T-helper 2 cell treated with Interferon-gamma antibody and Interleukin-4, amounts not matched to agents 5 μg/mL and 100 μg/mL, for 36 hours (primary cell): ENCODE measurements around the gene PDZRN3.

Experiments used
- DNase-seq: peaks from one replicate; pipeline ENCODE4 v3.0.0; 2021; ENCODE audit warnings: low spot score
- H3K27ac Mint-ChIP-seq: one replicate; pipeline ENCODE4 v1.8.0; 2021; ENCODE audit warnings: mild to moderate bottlenecking, mixed read lengths
- H3K27me3 Mint-ChIP-seq: one replicate; pipeline ENCODE4 v1.8.0; 2021; ENCODE audit warnings: low read depth, mixed read lengths
- H3K36me3 Mint-ChIP-seq: one replicate; pipeline ENCODE4 v1.8.0; 2021; ENCODE audit warnings: low read depth, mixed read lengths
- H3K4me1 Mint-ChIP-seq: one replicate; pipeline ENCODE4 v1.8.0; 2021; ENCODE audit warnings: low read depth, mixed read lengths
- H3K4me3 Mint-ChIP-seq: one replicate; pipeline ENCODE4 v1.8.0; 2022; ENCODE audit warnings: mild to moderate bottlenecking, moderate library complexity, mixed read lengths
- H3K9me3 Mint-ChIP-seq: one replicate; pipeline ENCODE4 v1.8.0; 2021; ENCODE audit warnings: mixed read lengths

The PDZRN3 gene

DNA sequence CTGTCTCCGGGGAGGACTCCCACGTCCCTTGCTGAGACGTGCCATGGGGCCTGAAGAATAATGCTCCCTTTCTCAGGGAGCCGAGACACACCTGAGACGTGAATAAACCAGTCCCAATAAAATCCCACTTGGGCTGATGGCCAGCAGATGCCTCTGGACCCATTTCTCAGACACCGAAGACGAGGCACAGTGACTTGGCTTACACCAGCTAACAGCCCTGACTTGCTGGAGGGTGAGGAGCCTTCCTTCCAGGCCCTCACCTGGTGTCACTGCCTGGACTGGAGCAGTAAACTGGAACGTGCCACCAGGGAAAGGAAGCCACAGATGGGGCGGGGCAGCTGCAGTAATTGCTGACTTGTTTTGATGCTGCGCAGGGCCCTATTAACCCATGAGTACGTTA, 189.7 kb downstream of the PDZRN3 start:
- no peak overlapping the region for H3K4me3 Mint-ChIP-seq
- no peaks in the 10 kb centered on the region for H3K36me3 Mint-ChIP-seq
- no peak for DNase-seq
- H3K27me3 Mint-ChIP-seq = no peaks in the 10 kb centered on the region
- no peaks in the 10 kb centered on the region for H3K9me3 Mint-ChIP-seq
- H3K4me1 Mint-ChIP-seq = no peaks in the 10 kb centered on the region
- H3K27ac Mint-ChIP-seq = no peak overlapping the region

DNA sequence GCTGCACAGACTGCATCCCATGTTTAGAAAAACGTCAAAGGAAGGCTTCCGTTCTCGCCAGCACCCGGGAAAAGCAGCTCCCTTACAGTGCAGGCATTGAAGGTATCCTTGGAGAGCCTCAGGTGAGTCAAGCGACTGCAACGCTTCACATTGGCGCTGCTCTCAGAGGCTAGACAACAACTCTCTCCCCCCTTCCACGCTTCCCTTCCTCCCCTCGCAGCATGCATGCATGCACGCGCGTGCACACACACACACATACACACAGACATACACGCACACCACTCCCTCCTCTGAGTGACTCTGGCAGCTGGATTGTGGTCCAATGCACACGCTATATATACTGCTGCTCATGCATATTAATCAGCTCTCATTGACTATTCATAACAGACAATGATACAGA, 191.1 kb downstream of the PDZRN3 start:
- no peaks in the 10 kb centered on the region for H3K27me3 Mint-ChIP-seq
- no peak for DNase-seq
- H3K27ac Mint-ChIP-seq = no peak overlapping the region
- no peak overlapping the region for H3K4me3 Mint-ChIP-seq
- H3K36me3 Mint-ChIP-seq = no peaks in the 10 kb centered on the region
- H3K4me1 Mint-ChIP-seq = no peaks in the 10 kb centered on the region
- no peaks in the 10 kb centered on the region for H3K9me3 Mint-ChIP-seq

DNA sequence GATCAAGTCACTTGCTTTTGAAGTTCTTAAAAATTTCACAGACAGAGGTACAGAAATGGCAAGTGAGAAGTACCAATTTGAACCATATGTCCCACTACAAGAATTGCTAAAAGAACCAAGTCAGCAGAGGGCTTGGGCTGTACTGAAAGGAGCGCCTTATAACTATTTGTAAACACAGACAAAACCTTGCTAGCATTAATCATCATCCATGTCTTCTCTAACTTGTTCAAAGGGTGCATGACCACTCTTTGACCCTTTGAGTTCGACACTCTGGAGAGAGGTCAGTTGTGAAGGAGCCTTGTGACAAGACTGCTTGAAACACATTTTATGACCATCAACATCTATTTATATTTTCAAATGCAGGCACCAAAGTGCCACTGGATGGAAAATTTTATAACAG, 191.7 kb downstream of the PDZRN3 start:
- Mint-ChIP-seq H3K9me3 (no peaks in the 10 kb centered on the region), H3K27ac (no peak overlapping the region), H3K4me3 (no peak overlapping the region), H3K27me3 (no peaks in the 10 kb centered on the region), H3K36me3 (no peaks in the 10 kb centered on the region), H3K4me1 (no peaks in the 10 kb centered on the region)
- no peak for DNase-seq

DNA sequence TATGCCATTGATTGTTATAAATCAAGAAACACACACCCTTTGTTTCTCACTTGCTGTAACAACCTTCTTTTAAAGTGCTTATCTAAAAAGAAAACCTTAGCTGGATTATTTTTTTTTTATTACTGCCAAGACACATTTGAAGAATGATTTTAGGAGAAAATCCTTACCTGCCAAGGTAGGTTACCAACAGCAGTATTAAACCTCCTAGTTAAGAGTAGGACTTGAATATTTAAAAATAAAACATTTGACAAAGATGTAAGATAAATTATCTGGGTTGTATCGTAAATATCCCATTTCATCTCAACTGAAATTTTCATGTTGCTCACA, 192.1 kb downstream of the PDZRN3 start:
- H3K27me3 Mint-ChIP-seq = no peaks in the 10 kb centered on the region
- H3K4me1 Mint-ChIP-seq = no peaks in the 10 kb centered on the region
- H3K27ac Mint-ChIP-seq = no peak overlapping the region
- no peak for DNase-seq
- H3K4me3 Mint-ChIP-seq = no peak overlapping the region
- no peaks in the 10 kb centered on the region for H3K9me3 Mint-ChIP-seq
- H3K36me3 Mint-ChIP-seq = no peaks in the 10 kb centered on the region

DNA sequence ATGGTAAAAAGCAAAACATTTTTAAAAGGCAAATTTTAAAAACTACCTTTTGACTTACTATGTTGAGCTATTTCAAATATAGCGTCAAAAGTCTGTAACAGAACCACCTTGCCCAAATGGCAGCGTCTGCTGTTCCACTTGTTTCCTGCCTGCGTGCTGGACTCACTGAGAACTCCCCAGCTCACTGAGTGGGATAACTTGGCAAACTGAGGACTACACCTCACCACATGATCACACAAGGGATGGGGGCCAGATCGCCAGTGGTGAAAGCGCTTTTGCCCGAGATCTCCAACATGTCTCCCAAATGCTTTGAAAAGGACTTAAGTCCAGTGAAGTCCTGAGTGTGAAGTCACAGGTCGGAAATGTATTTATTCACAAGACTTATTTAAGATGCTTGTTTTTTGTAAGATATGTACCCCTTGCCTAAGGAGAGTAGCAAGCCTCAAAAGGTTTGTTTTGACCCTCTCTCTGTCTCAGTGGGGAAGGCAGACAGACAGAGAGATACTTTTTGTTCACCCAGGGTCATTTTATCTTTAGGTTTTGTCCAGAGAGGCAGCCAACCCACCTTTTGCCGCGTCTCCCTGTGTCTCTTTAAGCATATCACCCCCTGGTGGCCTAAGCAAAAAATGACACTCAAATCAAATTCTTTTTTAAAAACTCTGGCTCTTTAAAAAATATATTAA, 192.6 kb downstream of the PDZRN3 start:
- no peaks in the 10 kb centered on the region for H3K27me3 Mint-ChIP-seq
- no peaks in the 10 kb centered on the region for H3K9me3 Mint-ChIP-seq
- DNase-seq = no peak
- no peak overlapping the region for H3K27ac Mint-ChIP-seq
- H3K36me3 Mint-ChIP-seq = no peaks in the 10 kb centered on the region
- H3K4me3 Mint-ChIP-seq = no peak overlapping the region
- H3K4me1 Mint-ChIP-seq = no peaks in the 10 kb centered on the region

DNA sequence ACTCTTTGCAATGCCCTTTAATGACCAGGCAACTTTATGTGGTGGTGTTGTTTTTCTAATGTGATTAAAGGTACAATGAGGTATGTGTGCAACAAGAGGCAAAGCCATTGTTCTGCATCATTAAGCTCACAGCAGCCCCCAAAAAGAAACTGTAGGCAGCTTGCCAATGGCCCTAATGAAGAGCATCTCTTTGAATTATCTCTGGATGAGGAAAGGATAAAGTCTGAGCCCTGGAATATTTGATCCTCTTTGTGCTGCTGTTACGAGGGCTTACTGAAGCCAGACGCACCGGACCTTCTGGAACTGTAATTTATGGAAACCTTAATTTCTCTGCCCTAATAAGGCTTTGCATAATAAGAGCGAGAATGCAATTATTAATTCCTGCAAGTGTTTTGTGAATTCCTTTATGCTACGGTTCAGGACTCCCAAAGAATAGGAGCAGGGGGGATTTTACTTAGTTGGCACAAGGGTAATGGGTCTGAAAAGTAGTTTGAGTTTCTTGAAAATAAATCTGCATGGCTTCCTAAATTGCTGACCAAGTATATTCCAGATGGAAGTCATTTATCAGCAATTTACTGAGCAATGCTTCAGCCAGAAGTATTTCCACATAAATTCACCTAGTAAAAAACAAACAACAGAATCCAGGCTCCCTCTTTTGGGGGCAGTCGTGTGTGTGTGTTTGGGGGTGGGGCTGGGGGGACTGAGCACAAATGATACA, 193.4 kb downstream of the PDZRN3 start:
- H3K36me3 Mint-ChIP-seq = no peaks in the 10 kb centered on the region
- H3K4me3 Mint-ChIP-seq = no peak overlapping the region
- no peaks in the 10 kb centered on the region for H3K4me1 Mint-ChIP-seq
- H3K27me3 Mint-ChIP-seq = no peaks in the 10 kb centered on the region
- no peak for DNase-seq
- H3K27ac Mint-ChIP-seq = no peak overlapping the region
- no peaks in the 10 kb centered on the region for H3K9me3 Mint-ChIP-seq

DNA sequence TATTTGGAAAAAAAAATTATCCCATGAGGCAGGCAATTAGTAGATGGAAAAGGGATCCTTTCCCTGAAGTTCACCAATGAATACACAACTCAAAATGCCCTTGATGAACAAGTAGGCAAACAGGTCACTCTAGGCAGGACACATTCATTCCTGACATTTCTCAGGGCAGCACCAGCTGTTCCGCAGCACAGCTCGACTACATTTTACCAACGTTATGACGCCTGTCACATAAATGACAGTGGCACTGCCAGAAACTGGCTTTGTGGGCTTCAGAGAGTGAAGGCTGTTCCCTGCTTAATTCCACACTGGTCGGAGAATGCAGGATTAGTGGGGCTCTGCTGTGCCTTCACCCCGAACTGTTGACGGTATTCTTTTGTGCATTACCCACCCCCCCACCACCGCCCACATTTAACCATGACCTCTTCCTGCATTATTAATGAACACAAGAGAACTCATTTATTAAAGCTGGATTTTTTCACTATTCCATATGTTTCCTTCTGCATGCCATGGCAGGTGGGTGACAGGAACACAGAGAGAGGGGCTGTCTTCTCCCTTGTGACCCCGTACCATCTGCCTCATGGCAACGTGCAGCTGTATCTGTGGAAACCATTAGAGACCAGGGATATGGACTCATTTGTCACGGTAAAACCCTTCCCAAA, 197.6 kb downstream of the PDZRN3 start:
- no peak for DNase-seq
- Mint-ChIP-seq H3K36me3 (no peaks in the 10 kb centered on the region), H3K4me1 (no peaks in the 10 kb centered on the region), H3K9me3 (no peaks in the 10 kb centered on the region), H3K27me3 (no peaks in the 10 kb centered on the region), H3K4me3 (no peak overlapping the region), H3K27ac (no peak overlapping the region)

DNA sequence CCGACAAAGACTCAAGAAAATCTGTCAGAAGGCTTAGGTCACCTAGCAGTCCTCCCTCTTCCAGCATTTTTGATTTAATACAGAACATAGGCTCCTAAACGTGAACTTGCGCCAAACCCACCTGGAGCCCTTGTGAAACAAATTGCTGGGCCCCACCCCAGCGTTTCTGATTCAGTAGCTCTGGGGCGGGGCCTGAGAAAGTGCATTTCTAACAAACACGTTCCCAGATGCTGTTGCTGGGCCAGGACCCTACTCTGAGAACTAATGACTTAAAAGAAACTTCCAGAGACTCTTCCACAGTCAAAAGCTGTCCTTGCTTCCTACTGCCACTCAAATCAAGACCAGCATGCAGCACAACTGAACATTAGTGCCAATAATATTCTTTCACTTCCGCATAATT, 198.1 kb downstream of the PDZRN3 start:
- H3K9me3 Mint-ChIP-seq = no peaks in the 10 kb centered on the region
- no peak overlapping the region for H3K4me3 Mint-ChIP-seq
- H3K27ac Mint-ChIP-seq = no peak overlapping the region
- H3K36me3 Mint-ChIP-seq = no peaks in the 10 kb centered on the region
- no peak for DNase-seq
- no peaks in the 10 kb centered on the region for H3K27me3 Mint-ChIP-seq
- H3K4me1 Mint-ChIP-seq = no peaks in the 10 kb centered on the region

DNA sequence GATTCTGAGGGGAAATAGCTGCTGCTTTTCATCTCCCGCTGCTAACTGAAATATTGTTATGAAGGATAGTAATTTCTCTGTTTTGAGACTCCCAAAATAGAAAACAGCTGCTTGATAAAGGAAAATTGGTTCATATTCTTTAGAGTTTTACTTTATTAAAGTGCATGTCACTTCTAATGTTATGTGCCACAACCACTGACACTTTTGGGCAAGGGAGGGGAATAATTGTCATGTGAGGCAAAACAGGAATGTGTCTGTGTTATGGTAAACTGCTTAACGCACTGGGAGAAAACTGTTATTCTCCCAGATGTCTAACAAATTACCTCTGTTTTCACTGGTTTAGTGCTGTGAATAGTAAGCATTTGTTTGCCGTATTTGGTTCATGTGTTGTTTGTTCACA, 201.6 kb downstream of the PDZRN3 start:
- Mint-ChIP-seq H3K27me3 (no peaks in the 10 kb centered on the region), H3K9me3 (no peaks in the 10 kb centered on the region), H3K27ac (no peak overlapping the region), H3K36me3 (no peaks in the 10 kb centered on the region), H3K4me3 (no peak overlapping the region), H3K4me1 (no peaks in the 10 kb centered on the region)
- DNase-seq = no peak

DNA sequence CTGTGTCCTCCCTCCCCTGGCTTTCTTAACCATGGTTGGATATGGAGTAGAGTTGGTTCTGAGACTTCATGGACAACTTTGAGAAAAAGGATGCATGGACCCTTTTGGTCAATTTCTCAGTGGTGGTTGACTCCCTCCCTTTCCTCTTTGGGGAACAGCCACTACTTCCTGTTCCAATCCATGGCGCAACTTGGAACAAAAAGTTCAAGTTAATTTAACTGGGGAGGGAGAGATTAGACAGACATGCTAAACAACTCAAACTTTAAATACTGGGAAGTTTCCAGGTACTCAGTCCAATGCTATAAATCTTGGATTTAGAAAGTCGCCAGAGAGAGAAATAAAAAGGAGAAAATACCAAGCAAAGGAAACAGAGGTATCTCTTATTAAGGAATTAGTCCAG, 202.2 kb downstream of the PDZRN3 start:
- Mint-ChIP-seq H3K4me1 (no peaks in the 10 kb centered on the region), H3K27ac (no peak overlapping the region), H3K27me3 (no peaks in the 10 kb centered on the region), H3K9me3 (no peaks in the 10 kb centered on the region), H3K4me3 (no peak overlapping the region), H3K36me3 (no peaks in the 10 kb centered on the region)
- no peak for DNase-seq

DNA sequence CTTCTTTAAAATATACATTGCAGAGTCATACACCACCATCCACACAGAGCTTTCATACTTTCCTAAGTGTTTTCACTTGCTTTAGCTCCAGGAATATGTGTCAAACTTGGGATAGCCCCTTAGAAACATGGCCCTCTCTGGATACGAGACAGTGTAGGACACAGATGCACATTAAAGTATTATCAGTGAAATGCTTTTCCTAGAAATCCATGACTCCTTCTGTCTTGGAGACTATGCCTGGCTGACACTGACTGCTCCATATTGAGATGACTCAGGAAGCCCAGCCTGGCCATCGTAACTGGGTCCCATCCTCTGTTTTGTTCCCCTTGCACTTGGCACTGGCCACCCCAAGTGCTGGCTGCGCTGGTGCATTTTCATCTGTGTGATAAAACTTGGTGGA, 204.8 kb downstream of the PDZRN3 start:
- no peaks in the 10 kb centered on the region for H3K27me3 Mint-ChIP-seq
- H3K27ac Mint-ChIP-seq = no peak overlapping the region
- H3K4me1 Mint-ChIP-seq = no peaks in the 10 kb centered on the region
- no peak overlapping the region for H3K4me3 Mint-ChIP-seq
- H3K36me3 Mint-ChIP-seq = no peaks in the 10 kb centered on the region
- no peaks in the 10 kb centered on the region for H3K9me3 Mint-ChIP-seq
- DNase-seq = no peak

DNA sequence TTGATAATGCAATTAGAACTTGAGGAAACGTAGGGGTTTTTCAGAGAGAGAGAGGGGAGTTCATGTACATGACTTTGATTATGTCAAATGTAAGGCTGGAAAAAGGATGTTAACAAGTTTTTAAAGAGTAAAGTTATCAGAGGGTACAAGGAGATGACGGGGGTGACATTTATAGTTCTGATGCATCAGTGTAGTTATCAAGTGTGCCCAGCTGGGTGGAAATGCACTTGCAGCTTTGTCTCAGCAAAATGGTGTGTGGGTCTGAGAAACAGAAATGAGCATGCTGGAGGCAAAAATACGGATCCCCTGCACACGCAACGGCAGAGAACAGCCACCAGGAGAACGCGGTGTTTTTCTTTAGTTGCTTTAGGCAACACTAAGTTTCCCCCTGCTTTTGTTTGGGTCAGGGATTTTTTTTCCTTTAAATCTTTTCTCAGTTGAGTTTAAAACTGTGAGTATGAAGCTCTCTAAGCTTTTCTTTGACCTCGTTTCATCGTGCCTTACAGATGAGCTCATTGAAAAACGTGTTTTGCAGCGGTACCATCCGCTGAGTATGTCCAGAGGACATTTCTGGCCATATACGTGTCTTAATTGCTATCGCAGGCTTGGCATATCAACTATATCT, 205.4 kb downstream of the PDZRN3 start:
- H3K27me3 Mint-ChIP-seq = no peaks in the 10 kb centered on the region
- no peak for DNase-seq
- no peak overlapping the region for H3K4me3 Mint-ChIP-seq
- H3K27ac Mint-ChIP-seq = no peak overlapping the region
- no peaks in the 10 kb centered on the region for H3K9me3 Mint-ChIP-seq
- H3K36me3 Mint-ChIP-seq = no peaks in the 10 kb centered on the region
- no peaks in the 10 kb centered on the region for H3K4me1 Mint-ChIP-seq

DNA sequence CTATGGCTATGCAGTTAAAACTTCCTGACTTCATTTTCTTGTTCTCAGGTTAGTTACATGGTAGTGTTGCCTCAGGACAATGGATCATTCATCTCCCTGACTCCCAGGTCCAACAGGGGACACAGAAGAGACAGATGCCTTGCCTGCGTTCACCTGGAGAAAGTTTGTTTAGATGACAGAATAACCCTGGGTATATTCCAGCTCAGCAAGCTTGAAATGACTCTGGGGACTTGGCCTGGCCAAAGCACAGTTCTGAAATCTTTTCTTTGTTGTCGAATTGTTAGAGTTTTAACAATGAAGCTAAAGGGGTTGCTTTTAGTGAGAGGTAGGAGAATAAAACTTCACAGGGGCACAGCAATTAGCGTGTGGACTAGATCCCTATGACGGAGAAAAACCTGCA, 206.1 kb downstream of the PDZRN3 start:
- Mint-ChIP-seq H3K27ac (no peak overlapping the region), H3K4me3 (no peak overlapping the region)

DNA sequence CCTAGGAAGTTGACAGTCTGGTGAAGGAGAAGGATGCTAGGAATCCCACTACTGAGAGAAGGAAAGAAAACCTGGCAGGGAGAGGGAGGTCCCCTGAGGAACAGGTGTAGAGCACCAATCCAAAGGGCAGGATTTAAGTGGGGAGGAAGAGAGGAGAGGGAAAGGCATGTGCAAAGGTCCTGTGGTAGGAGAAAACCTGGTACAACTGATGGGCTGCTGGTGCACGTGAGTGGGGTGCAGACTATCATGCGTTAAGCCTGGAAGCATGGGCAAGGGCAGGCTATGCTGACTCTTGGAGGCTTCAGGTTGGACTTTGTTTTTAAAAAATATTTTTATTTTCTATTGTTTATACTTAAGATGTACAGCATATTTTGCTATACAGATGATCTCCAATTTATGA, 209.6 kb downstream of the PDZRN3 start:
- DNase-seq = no peak
- no peaks in the 10 kb centered on the region for H3K36me3 Mint-ChIP-seq

More for the DNA sequence above, 206.1 kb downstream of the PDZRN3 start:
- Mint-ChIP-seq H3K4me1 (no peaks in the 10 kb centered on the region), H3K36me3 (no peaks in the 10 kb centered on the region), H3K27me3 (no peaks in the 10 kb centered on the region), H3K9me3 (no peaks in the 10 kb centered on the region)
- DNase-seq = no peak

More for the DNA sequence above, 209.6 kb downstream of the PDZRN3 start:
- H3K27me3 Mint-ChIP-seq = no peaks in the 10 kb centered on the region
- H3K4me1 Mint-ChIP-seq = no peaks in the 10 kb centered on the region
- no peak overlapping the region for H3K27ac Mint-ChIP-seq
- no peaks in the 10 kb centered on the region for H3K9me3 Mint-ChIP-seq
- H3K4me3 Mint-ChIP-seq = no peak overlapping the region
